SK-N-SH treated with all-trans-retinoic acid at 6 μM for 48 hours (cell line): ENCODE data around the gene RERG.

Experiments used
- ATAC-seq: fragments of 200-7000 bp; cut with Tn5 transposase; 3 replicates; pipeline ENCODE4 v1.9.1; 2020; ENCODE audit warnings: mild to moderate bottlenecking, moderate library complexity
- ARNTL ChIP-seq: fragments of 450-650 bp; formaldehyde crosslinking; IDR thresholded peaks from 2 replicates; pipeline ENCODE4 v1.5.0; 2020; ENCODE audit warnings: low read depth, mild to moderate bottlenecking, moderate library complexity, borderline replicate concordance
- BACH2 ChIP-seq: fragments of 250-450 bp; sonication (Bioruptor Pico); IDR thresholded peaks from 2 replicates; pipeline ENCODE4 v1.9.0; 2021; ENCODE audit warnings: mild to moderate bottlenecking, borderline replicate concordance
- ESRRG ChIP-seq: fragments of 250-450 bp; sonication (Bioruptor Pico); IDR thresholded peaks from 2 replicates; pipeline ENCODE4 v1.6.1; 2021; ENCODE audit warnings: mild to moderate bottlenecking
- OSR1 ChIP-seq: fragments of 250-450 bp; sonication (Bioruptor Pico); IDR thresholded peaks from 2 replicates; pipeline ENCODE4 v1.8.0; 2022; ENCODE audit warnings: moderate library complexity, mild to moderate bottlenecking, inconsistent platforms
- PATZ1 ChIP-seq: fragments of 250-450 bp; sonication (Bioruptor Pico); IDR thresholded peaks from 2 replicates; pipeline ENCODE4 v1.8.0; 2020; ENCODE audit warnings: mild to moderate bottlenecking, moderate library complexity, borderline replicate concordance
- POU6F1 ChIP-seq: fragments of 250-450 bp; sonication (Bioruptor Pico); IDR thresholded peaks from 2 replicates; pipeline ENCODE4 v1.8.0; 2021; ENCODE audit warnings: low read depth, mild to moderate bottlenecking, moderate library complexity, borderline replicate concordance
- PPARA ChIP-seq: fragments of 250-450 bp; sonication (Bioruptor Pico); IDR thresholded peaks from 2 replicates; pipeline ENCODE4 v1.5.0; 2020; ENCODE audit warnings: mild to moderate bottlenecking, borderline replicate concordance
- RARB ChIP-seq: fragments of 250-450 bp; sonication (Bioruptor Pico); IDR thresholded peaks from 2 replicates; pipeline ENCODE4 v1.8.0; 2021; ENCODE audit warnings: mild to moderate bottlenecking, moderate library complexity
- TCF4 ChIP-seq: fragments of 250-450 bp; sonication (Bioruptor Pico); IDR thresholded peaks from 2 replicates; pipeline ENCODE4 v1.8.0; 2021; ENCODE audit warnings: mild to moderate bottlenecking, moderate library complexity, borderline replicate concordance
- TSHZ2 ChIP-seq: fragments of 250-450 bp; sonication (Bioruptor Pico); IDR thresholded peaks from 2 replicates; pipeline ENCODE4 v1.5.0; 2020; ENCODE audit warnings: mild to moderate bottlenecking, moderate library complexity
- ZC3H10 ChIP-seq: fragments of 250-450 bp; sonication (Bioruptor Pico); IDR thresholded peaks from 2 replicates; pipeline ENCODE4 v1.5.1; 2021; ENCODE audit warnings: mild to moderate bottlenecking, moderate library complexity
- ZFP3 ChIP-seq: fragments of 250-450 bp; sonication (Bioruptor Pico); IDR thresholded peaks from 2 replicates; pipeline ENCODE4 v1.5.0; 2020; ENCODE audit warnings: mild to moderate bottlenecking, moderate library complexity
- ZFP30 ChIP-seq: fragments of 450-650 bp; formaldehyde crosslinking; IDR thresholded peaks from 2 replicates; pipeline ENCODE4 v1.5.0; 2022; ENCODE audit warnings: mild to moderate bottlenecking, moderate library complexity
- ZNF565 ChIP-seq: fragments of 450-650 bp; formaldehyde crosslinking; conservative IDR thresholded peaks from 2 replicates; pipeline ENCODE4 v1.5.0; 2020; ENCODE audit warnings: low read depth, mild to moderate bottlenecking, moderate library complexity
- ZNF70 ChIP-seq: fragments of 450-650 bp; formaldehyde crosslinking; IDR thresholded peaks from 2 replicates; pipeline ENCODE4 v1.5.0; 2020; ENCODE audit warnings: mild to moderate bottlenecking, moderate library complexity

Gene RERG

GRCh38 chr12:15165012-15165659 is 56.1 kb downstream of the RERG start (continued):
- TF ChIP-seq TSHZ2 (CRISPR knock-in tag): no peak
- no peak for TF ChIP-seq ZFP3 (CRISPR knock-in tag)

- ATAC-seq: peak; percentile 26; the same call in 1 of the 3 replicates
- TF ChIP-seq PATZ1 (CRISPR knock-in tag) (no peak), ZNF565 (CRISPR knock-in tag) (no peak), ARNTL (CRISPR knock-in tag) (no peak)
- TF ChIP-seq, all 23 proteins: peak for 0
Observed at GRCh38 chr12:15163030-15163976, 57.9 kb downstream of the RERG start.

- TF ChIP-seq ESRRG (CRISPR knock-in tag): no peak
- no peak for TF ChIP-seq RARB (CRISPR knock-in tag)
- no peak for TF ChIP-seq TCF4 (CRISPR knock-in tag)
- no peak for TF ChIP-seq ZFP3 (CRISPR knock-in tag)
- no peak for TF ChIP-seq ZNF565 (CRISPR knock-in tag)
- no peak for TF ChIP-seq BACH2 (CRISPR knock-in tag)
- TF ChIP-seq ZFP30: no peak
- no peak for TF ChIP-seq POU6F1 (CRISPR knock-in tag)
Observed at GRCh38 chr12:15158083-15158482, 63.1 kb downstream of the RERG start.

GRCh38 chr12:15157269-15157671 is 63.9 kb downstream of the RERG start:
- no peak for ATAC-seq
- TF ChIP-seq PATZ1 (CRISPR knock-in tag) (no peak), PPARA (CRISPR knock-in tag) (no peak), ZNF70 (CRISPR knock-in tag) (no peak), ARNTL (CRISPR knock-in tag) (no peak)

More at GRCh38 chr12:15158083-15158482, 63.1 kb downstream of the RERG start:
- no peak for ATAC-seq

- TF ChIP-seq PATZ1 (CRISPR knock-in tag) (no peak), ZNF565 (CRISPR knock-in tag) (no peak), TCF4 (CRISPR knock-in tag) (no peak), BACH2 (CRISPR knock-in tag) (no peak), OSR1 (no peak), ZC3H10 (no peak)
- ATAC-seq: no peak
Observed at GRCh38 chr12:15155271-15155670, 65.9 kb downstream of the RERG start.
